Suprapubic skin (tissue), 4 donors: Measurements from ENCODE around the gene ZNF740. TPM values are rescaled to one million over a fixed set of nuclear protein-coding genes. Genes with fewer than 3 reads are reported as not detected.

ENCODE experiments used
- DNase-seq, 2 donors: peaks; one replicate each; pipeline ENCODE4 v3.0.0-alpha.2; 2019; ENCODE audit warnings: low spot score in 2 of 2
- H3K27ac ChIP-seq: fragments of 200-600 bp; sonication (generic); one replicate; pipeline ENCODE4 v1.5.1; 2019
- H3K27me3 ChIP-seq: fragments of 200-600 bp; sonication (generic); one replicate; pipeline ENCODE4 v1.5.1; 2019
- H3K36me3 ChIP-seq: fragments of 200-600 bp; sonication (generic); one replicate; pipeline ENCODE4 v1.5.1; 2019
- H3K4me1 ChIP-seq: fragments of 200-600 bp; sonication (generic); one replicate; pipeline ENCODE4 v1.5.1; 2019
- H3K4me3 ChIP-seq: fragments of 200-600 bp; sonication (generic); one replicate; pipeline ENCODE4 v1.5.1; 2019; ENCODE audit warnings: mild to moderate bottlenecking
- H3K9me3 ChIP-seq: fragments of 200-600 bp; sonication (generic); one replicate; pipeline ENCODE4 v1.5.1; 2019
- EP300 ChIP-seq: sonication (generic); formaldehyde crosslinking; IDR thresholded peaks from one replicate; pipeline ENCODE4 v1.6.1; 2017; ENCODE audit warnings: antibody characterized with exemption
- POLR2A ChIP-seq, 2 donors: fragments of 450-650 bp; IDR thresholded peaks; one replicate each; pipeline ENCODE4 v1.6.1; 2017; ENCODE audit warnings: antibody characterized with exemption in 2 of 2, mild to moderate bottlenecking in 2 of 2, moderate library complexity in 2 of 2
- POLR2AphosphoS5 ChIP-seq, 3 donors: sonication (generic); formaldehyde crosslinking; IDR thresholded peaks; one replicate each; pipeline ENCODE4 v1.6.1; 2017; ENCODE audit warnings: antibody characterized with exemption in 3 of 3
- WGBS: methylation state at CpG from one replicate; pipeline ENCODE4 v1.1.5; 2018; 5-methylcytosine and 5-hydroxymethylcytosine counted together
- total RNA-seq, 4 donors: library from RNA; depleted of rRNA; stranded (reverse); fragments of >200 nt; gene quantifications; one replicate each; pipeline ENCODE4 v1.1.0, GENCODE V29; 2016
- TF ChIP-seq, protein P1 (sequence below), 2 donors: fragments of 200-600 bp in 1 of 2; fragments of 450-650 bp in 1 of 2; sonication (generic) in 1 of 2; IDR thresholded peaks; one replicate each; pipeline ENCODE4 v1.5.1; 2016 to 2019; ENCODE audit warnings: antibody characterized with exemption in 2 of 2, mild to moderate bottlenecking in 1 of 2, moderate library complexity in 1 of 2

ZNF740 gene
- total RNA-seq, 4 donors from 2014 or later, result 5.9 to 38.9 (median 15.2) TPM

DNA sequence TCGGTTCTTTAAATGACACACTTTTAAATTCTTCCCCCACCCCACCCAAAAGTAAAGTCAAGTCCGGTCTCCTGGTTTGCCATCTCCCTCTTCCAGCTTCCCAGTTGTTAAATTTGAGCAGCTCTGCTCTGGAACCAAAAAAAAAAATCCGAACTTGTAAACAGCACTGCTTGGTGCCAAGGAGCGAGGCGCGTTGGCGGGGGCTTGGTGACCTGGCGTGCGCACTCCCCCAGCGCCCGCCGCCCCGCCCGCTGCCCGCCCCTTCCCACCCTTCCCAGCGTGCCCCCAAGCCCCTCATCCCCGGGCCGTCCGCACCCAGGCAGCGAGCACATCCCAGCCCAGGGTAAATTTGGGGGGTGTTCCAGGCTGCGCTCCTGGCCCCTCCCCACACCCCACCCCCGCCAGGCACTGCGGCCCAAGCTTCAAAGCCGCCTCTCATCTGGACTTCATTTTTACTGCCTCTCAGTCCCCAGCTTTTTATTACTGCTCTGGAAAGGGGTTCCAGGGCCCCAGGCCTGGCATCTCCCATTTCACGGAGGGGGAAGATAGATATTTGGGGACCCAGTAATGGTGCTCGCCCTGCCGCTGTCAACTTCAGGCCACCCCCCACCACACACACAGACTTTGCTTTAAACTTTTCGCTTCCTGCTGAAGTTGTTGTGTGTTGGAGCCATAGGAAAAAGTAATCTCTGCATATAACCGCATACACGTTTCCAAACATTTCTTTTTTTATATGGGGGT is 38.2 kb downstream of the ZNF740 start:
- Histone ChIP-seq H3K36me3 (peaks cover 23% of the 10 kb centered on the region), H3K27me3 (no peaks in the 10 kb centered on the region), H3K9me3 (no peaks in the 10 kb centered on the region), H3K27ac (peak overlapping the region; percentile 99), H3K4me3 (peak overlapping the region; percentile 61), H3K4me1 (peaks cover 90% of the 10 kb centered on the region)
- DNase-seq, result no peak
- no peak for TF ChIP-seq EP300
- TF ChIP-seq POLR2AphosphoS5 (IDR thresholded peaks at IDR 0.05), result no peak
- no peak for TF ChIP-seq POLR2A (IDR thresholded peaks at IDR 0.05)
- TF ChIP-seq, protein P1, sequence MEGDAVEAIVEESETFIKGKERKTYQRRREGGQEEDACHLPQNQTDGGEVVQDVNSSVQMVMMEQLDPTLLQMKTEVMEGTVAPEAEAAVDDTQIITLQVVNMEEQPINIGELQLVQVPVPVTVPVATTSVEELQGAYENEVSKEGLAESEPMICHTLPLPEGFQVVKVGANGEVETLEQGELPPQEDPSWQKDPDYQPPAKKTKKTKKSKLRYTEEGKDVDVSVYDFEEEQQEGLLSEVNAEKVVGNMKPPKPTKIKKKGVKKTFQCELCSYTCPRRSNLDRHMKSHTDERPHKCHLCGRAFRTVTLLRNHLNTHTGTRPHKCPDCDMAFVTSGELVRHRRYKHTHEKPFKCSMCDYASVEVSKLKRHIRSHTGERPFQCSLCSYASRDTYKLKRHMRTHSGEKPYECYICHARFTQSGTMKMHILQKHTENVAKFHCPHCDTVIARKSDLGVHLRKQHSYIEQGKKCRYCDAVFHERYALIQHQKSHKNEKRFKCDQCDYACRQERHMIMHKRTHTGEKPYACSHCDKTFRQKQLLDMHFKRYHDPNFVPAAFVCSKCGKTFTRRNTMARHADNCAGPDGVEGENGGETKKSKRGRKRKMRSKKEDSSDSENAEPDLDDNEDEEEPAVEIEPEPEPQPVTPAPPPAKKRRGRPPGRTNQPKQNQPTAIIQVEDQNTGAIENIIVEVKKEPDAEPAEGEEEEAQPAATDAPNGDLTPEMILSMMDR (IDR thresholded peaks at IDR 0.05), result no peak
- 32% methylated on average over 26 of the region's 30 CpGs for WGBS

DNA sequence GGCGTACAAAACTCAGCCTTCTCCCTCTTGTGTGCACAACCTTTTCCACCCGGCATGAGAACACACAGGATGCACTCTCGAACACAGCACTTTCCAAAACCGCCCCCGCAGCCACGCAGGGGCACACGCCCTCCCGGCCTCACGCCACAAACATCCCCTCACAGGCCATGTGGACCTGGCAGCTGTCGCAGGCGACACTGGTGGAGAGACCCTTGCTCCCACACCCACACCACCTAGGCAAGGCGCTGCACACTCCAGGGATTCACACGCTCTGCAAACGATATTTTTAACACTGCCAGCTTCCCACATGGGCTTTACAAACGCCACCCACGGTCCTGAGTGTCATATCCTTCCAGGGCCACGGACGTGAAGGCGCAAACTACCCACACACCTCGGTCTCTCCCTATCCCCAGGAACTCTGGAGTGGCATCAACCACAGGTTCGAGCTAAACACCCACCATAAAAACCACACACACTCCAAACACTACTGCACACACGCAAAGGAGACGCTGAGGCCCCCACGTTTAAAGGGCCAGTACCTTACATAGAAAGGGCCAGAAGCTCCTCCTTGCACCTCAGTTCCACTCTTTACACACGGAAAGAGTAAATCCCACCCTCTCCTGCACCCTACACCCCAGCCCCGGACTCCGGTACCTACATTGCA is 38.9 kb downstream of the ZNF740 start:
- WGBS, result 3% methylated on average over 19 of the region's 27 CpGs
- peaks cover 96% of the 10 kb centered on the region for H3K4me1 ChIP-seq
- H3K9me3 ChIP-seq, result no peaks in the 10 kb centered on the region
- H3K27ac ChIP-seq, result peak overlapping the region; percentile 99
- no peak for DNase-seq
- H3K4me3 ChIP-seq, result peak overlapping the region; percentile 61
- peaks cover 16% of the 10 kb centered on the region for H3K36me3 ChIP-seq
- TF ChIP-seq, protein P1 (IDR thresholded peaks at IDR 0.05), result no peak
- TF ChIP-seq POLR2A (IDR thresholded peaks at IDR 0.05) (no peak), EP300 (no peak), POLR2AphosphoS5 (IDR thresholded peaks at IDR 0.05) (no peak)
- H3K27me3 ChIP-seq, result no peaks in the 10 kb centered on the region

- TF ChIP-seq POLR2AphosphoS5 (IDR thresholded peaks at IDR 0.05), result no peak
- TF ChIP-seq EP300, result no peak
- no peak for TF ChIP-seq POLR2A (IDR thresholded peaks at IDR 0.05)
- TF ChIP-seq, protein P1 (IDR thresholded peaks at IDR 0.05), result no peak
- DNase-seq, result no peak
These were observed 39.6 kb downstream of the ZNF740 start for GRCh38 chr12:53219956-53220693.

GRCh38 chr12:53220694-53221202 is 40.2 kb downstream of the ZNF740 start:
- Histone ChIP-seq H3K36me3 (peaks cover 3% of the 10 kb centered on the region), H3K27ac (peak overlapping the region; percentile 99), H3K27me3 (no peaks in the 10 kb centered on the region), H3K4me1 (peaks cover 96% of the 10 kb centered on the region), H3K4me3 (peak overlapping the region; percentile 61), H3K9me3 (no peaks in the 10 kb centered on the region)
- peak; percentile 91 to 95 for DNase-seq
- WGBS, result 3% methylated on average over 8 of the region's 42 CpGs
- TF ChIP-seq POLR2A (IDR thresholded peaks at IDR 0.05) (no peak), POLR2AphosphoS5 (IDR thresholded peaks at IDR 0.05) (peak in 2 of 3 donors; percentile 11 to 23)

More at GRCh38 chr12:53219956-53220693, 39.6 kb downstream of the ZNF740 start:
- peaks cover 9% of the 10 kb centered on the region for H3K36me3 ChIP-seq
- peaks cover 96% of the 10 kb centered on the region for H3K4me1 ChIP-seq
- H3K9me3 ChIP-seq, result no peaks in the 10 kb centered on the region
- H3K27ac ChIP-seq, result peak overlapping the region; percentile 99
- peak overlapping the region; percentile 61 for H3K4me3 ChIP-seq
- no peaks in the 10 kb centered on the region for H3K27me3 ChIP-seq
- WGBS, result 0% methylated on average over 22 of the region's 53 CpGs

- Histone ChIP-seq H3K27me3 (no peaks in the 10 kb centered on the region), H3K4me3 (peak overlapping the region; percentile 61), H3K4me1 (peaks cover 96% of the 10 kb centered on the region), H3K9me3 (no peaks in the 10 kb centered on the region), H3K36me3 (peaks cover 1% of the 10 kb centered on the region), H3K27ac (peak overlapping the region; percentile 99)
- DNase-seq, result peak in 1 of 2 donors; percentile 85
- WGBS, result 2% methylated on average over 32 of the region's 72 CpGs
- peak in 1 of 2 donors; percentile 30 for TF ChIP-seq POLR2A (IDR thresholded peaks at IDR 0.05)
- TF ChIP-seq POLR2AphosphoS5 (IDR thresholded peaks at IDR 0.05), result peak in 1 of 3 donors; percentile 31
- TF ChIP-seq, protein P1 (IDR thresholded peaks at IDR 0.05), result peak in 1 of 2 donors; percentile 19
- TF ChIP-seq EP300, result no peak
These were observed 40.9 kb downstream of the ZNF740 start for GRCh38 chr12:53221203-53222080.
